ENCODE data around the gene UBE2E1.
"Not testable (repeated sequence)": the region's sequence is repeated elsewhere in the genome, so short reads cannot be mapped to it uniquely, and the experiment has no call there.

The UBE2E1 gene

DNA sequence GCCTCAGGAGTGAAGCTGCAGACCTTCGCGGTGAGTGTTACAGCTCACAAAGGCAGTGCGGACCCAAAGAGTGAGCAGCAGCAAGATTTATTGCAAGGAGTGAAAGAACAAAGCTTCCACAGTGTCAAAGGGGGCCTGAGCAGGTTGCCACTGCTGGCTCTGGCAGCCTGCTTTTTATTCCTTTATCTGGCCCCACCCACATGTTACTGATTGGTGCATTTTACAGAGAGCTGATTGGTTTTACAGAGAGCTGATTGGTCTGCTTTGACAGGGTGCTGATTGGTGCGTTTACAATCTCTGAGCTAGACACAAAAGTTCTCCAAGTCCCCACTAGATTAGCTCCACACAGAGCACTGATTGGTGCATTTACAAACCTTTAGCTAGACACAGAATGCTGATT is 76.2 kb downstream of the UBE2E1 start:
- DNase-seq (ENCODE audit: low read depth) = not testable (repeated sequence)

DNA sequence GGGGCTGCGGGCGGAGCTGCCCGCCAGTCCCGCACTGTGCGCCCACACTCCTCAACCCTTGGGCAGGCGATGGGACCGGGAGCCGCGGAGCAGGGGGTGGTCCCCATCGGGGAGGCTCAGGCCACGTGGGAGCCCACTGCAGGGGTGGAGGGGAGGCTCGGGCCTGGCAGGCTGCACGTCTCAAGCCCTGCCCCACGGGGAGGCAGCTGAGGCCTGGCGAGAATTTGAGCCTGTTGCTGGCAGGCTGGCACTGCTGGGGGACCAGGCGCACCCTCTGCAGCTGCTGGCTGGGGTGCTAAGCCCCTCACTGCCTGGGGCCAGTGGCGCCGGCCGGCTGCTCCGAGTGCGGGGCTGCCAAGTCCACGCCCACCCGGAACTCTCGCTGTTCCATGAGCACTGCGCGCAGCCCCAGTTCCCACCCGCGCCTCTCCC is 76.7 kb downstream of the UBE2E1 start:
- no peak for DNase-seq (ENCODE audit: low read depth)

DNA sequence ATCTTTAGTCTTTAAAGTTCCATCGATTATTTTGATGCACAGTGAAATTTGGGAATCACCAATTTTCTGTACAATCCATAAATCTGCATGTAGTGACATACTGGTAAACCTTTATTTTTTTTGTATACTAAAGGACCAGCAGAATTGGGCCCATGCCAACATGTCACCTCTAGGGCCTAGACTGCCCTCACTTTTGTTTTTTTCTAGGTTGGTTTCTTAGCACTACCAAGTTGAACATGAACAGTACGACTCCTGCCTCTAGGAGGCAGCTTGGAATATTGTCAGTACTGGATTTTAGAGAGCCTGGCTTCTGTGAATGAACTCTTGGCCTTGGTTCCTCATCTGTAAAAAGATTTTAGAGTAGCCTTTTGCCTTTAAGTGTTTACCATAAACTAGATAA is 78.7 kb downstream of the UBE2E1 start:
- no peak for DNase-seq (ENCODE audit: low read depth)

DNA sequence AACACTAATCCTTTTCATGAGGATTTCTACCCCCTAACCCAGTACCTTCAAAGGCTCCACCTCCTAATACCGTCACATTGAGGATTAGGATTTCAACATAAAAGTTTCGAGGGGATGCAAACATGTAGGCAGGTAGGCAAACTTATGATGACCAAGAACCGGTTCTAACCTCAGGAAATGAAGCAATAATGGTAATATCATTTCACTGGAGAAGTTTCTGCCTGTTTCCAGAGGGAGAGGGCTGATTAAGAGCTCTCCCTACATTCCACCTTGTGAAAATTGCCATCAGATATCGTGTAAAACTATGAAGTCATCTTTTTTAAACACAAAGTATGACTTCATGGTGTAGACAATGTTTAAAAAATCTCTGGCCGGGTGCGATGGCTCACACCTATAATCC is 79.5 kb downstream of the UBE2E1 start:
- DNase-seq (ENCODE audit: low read depth) = no peak

DNA sequence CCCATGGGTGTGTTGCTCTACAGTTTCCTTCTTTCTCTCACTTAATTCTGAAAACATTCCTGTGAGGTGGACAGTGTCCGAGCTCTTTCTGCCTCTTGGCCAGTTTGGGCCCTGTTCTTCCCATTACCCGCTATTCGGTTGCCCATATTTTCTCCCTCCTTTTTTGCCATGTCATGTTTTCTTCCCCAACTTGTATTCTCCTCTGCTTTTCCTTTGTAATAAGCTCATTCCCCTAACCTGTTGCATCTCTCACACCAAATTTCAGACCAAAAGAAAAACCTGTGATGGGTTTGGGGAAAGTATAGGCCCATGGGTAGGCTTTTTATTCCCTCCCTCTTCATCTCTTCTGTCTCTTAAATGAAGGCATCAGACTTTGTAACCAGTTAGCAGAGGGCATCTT is 80.6 kb downstream of the UBE2E1 start:
- no peak for DNase-seq (ENCODE audit: low read depth)

DNA sequence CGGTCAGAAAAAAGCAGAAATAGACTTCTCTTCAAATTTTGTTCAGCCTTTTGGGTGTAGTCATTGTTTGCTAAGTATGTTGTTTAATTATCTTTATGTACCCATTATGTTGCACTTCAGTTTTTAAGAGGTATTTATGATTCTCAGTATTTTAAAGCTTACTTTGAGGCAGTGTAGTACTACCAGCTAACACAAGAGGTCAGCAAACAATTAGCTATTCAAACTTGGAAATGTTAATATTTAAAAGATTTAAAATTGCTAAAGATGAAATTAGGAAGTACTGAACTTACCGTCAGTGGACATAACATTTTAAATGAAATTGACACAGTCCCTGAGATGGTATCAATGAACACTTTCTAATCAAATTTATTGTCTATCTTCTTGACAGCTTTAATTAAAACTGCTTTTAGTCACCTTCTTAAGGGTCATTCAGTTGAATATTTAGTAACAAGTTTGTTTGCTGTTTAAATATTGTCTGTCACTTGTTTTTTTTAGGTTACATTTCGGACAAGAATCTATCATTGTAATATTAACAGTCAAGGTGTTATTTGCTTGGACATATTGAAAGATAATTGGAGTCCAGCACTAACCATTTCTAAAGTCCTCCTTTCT is 83.0 kb downstream of the UBE2E1 start:
- DNase-seq (ENCODE audit: low read depth) = peak; percentile 56

DNA sequence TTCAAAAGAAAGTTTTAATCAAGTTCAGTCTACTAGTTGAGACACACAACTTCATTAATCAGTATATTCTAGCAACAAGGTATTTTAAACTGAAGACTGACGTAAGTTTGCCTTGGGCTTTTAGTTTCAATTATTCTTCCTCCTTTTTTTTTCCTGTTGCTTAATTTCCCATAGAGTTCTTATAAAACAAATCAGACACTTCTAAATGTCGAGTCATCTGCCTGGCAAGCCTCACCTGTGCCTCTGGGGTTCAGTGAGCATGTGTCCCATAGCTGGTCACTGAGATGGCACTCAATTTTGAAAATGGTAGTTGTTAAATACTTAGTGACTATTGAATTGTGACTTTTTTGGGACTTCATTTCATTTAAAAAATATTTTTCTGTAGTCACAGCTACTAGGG is 83.6 kb downstream of the UBE2E1 start:
- DNase-seq (ENCODE audit: low read depth) = no peak

DNA sequence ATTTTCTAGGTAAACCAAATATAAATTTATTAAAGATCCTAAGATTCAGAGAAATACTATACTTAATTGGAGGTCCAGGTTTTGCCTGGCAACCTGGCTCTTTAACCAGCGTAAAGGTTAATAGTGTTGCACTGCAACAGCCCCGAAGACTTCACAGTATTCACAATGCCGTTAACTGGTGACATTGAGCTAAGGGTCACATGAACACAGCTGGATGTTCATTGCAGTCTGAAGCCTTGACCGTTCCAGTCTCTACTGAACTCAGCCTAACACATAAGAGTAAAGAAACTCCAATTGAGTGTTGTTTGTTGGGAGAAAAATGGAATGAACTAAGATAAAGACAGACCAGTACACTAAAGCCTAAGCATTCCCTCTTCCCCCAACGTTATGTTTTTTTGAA is 84.2 kb downstream of the UBE2E1 start:
- DNase-seq (ENCODE audit: low read depth) = no peak

DNA sequence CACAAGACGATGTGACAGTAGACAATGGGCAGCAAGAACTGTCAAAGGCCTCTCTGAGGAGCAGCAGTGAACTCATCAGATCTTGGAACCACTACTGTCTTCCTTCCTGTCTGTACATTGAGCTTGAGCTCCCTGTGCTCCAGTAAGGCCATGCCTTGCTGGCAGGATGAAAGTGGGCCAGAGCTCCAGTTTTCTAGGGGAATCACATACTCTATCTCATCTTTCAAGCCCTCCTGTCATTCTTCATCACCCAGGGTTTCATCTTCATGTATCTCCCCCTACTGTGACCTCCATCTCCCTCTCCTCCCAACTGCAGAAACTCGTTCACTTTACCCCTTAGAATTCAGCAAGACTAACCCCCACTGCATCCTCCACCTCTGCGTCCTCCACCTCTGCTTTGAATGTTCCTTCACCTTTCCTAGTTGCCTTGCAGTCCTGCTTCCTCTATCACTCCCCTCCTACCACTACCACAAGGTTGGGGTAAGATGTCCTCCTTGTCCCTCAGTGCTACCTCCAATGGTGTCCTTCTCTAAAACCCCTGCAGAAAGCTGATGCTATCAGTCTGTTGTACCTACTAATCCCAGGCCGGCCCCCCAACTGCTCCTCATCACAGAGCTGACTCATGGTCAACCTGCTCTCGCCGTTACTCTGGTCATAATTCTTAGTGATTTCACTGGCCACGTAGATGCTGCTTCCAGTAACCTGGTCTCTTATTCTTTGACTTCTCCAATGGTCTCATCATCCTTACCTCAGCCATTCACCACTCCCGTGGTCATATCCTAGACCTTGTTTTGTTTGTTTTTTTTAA is 88.7 kb downstream of the UBE2E1 start:
- DNase-seq (ENCODE audit: low read depth) = no peak

DNA sequence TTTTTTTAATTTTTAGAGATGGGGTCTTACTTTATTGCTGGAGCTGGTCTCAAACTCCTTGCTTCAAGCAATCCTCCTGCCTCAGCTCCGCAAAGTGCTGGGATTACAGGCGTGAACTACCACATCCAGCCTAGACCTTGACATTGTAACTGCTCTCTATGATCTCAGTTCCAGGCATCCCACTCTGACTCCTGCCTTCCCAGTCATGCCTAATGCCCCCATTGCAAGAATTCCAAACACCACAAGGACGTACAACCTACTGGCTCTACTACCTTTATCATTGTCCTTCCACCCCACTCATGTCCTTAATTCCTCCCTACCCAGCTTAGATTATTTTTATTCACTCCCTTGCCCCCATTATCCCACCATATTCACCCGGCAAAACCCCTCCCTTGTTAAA is 89.4 kb downstream of the UBE2E1 start:
- DNase-seq (ENCODE audit: low read depth) = no peak

DNA sequence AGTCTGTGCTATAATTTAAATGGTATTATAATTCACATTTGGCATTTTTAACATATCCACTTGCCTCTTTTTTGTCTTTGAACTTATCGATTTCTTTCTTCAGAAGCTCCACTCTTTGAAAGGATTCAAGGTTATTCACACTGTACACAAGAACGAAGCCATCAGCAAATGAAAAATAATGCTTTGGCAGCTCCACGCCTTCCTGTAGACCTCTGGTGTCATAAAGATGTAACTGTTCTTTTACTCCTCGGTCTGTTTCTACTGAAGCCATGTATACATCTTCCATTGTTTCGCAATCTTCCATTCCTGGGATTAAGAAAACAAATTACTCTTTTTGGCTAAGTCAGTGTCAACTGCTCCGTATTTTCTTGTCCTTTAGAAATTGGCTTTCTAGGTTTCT is 95.0 kb downstream of the UBE2E1 start:
- peak; percentile 81 for DNase-seq (ENCODE audit: low read depth)

DNA sequence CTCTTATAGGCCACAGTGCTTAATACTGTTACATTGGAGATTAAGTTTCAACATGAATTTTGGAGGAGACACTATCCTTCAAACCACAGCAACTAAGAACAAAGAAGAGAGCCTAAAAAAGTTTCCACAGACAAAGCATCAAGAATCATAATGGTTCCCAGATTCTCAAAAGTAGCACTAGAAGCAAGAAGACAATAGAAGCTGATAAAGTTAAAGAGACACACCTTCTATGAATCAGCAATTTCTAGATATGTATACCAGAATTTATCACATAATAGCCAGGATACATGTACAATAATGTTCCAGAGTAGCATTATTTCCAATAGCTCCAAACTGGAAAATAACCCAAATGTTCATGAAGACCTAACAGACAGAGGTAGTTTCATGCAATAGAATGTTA is 98.8 kb downstream of the UBE2E1 start:
- no peak for DNase-seq (ENCODE audit: low read depth)

DNA sequence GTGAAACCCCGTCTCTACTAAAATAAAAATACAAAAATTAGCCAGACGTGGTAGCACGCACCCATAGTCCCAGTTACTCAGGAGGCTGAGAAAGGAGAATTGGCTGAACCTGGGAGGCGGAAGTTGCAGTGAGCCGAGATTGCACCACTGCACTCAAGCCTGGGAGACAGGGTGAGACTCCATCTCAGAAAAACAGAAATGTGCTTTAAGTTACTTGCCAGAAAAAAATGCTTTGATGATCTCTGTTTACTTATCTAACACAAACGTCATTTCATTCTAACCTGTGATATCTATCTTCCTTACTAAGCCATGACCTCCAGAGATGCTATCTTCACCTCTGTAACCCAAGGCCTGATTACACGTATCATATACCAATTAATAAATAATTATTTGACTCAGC is 103.6 kb downstream of the UBE2E1 start:
- DNase-seq (ENCODE audit: low read depth) = no peak

DNA sequence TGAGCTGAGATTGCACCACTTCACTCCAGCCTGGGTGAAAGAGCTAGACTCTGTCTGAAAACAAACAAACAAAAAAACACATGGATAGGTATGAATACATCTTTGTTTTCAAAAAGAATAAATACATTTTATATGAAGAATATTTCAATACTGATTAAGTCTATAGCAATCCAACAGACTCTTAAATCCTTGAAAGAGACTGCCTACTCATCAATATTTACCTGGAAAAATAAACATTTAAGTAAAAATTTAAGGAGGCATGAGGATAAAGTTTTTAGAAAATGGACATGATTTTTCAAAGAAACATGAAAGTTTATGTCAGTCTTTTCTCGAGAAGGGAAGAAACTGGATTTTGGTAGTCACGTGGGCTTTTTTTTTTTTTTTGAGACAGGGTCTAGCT is 105.6 kb downstream of the UBE2E1 start:
- DNase-seq (ENCODE audit: low read depth) = no peak

DNA sequence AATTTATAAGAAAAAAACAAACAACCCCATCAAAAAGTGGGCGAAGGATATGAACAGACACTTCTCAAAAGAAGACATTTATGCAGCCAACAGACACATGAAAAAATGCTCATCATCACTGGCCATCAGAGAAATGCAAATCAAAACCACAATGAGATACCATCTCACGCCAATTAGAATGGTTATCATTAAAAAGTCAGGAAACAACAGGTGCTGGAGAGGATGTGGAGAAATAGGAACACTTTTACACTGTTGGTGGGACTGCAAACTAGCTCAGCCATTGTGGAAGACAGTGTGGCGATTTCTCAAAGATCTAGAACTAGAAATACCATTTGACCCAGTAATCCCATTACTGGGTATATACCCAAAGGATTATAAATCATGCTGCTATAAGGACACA is 106.6 kb downstream of the UBE2E1 start:
- DNase-seq (ENCODE audit: low read depth) = not testable (repeated sequence)

DNA sequence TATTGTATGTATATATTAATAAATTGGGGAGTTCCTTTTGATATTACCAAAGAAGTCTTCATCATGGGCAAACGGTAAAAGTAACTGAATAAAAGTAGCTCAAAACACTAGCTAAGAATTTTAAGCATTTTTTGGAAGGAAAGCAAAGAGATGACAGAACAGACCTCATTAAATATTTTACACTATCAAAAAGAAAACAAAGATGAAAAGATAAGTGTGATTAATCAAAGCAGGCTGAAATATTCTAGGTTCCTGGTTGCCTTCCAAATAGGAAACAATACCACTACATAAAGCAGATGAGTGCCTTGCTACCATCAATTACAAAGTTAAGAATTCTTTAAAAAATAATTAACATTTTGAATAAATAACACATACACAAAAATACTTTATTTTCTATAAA is 107.4 kb downstream of the UBE2E1 start:
- no peak for DNase-seq (ENCODE audit: low read depth)

DNA sequence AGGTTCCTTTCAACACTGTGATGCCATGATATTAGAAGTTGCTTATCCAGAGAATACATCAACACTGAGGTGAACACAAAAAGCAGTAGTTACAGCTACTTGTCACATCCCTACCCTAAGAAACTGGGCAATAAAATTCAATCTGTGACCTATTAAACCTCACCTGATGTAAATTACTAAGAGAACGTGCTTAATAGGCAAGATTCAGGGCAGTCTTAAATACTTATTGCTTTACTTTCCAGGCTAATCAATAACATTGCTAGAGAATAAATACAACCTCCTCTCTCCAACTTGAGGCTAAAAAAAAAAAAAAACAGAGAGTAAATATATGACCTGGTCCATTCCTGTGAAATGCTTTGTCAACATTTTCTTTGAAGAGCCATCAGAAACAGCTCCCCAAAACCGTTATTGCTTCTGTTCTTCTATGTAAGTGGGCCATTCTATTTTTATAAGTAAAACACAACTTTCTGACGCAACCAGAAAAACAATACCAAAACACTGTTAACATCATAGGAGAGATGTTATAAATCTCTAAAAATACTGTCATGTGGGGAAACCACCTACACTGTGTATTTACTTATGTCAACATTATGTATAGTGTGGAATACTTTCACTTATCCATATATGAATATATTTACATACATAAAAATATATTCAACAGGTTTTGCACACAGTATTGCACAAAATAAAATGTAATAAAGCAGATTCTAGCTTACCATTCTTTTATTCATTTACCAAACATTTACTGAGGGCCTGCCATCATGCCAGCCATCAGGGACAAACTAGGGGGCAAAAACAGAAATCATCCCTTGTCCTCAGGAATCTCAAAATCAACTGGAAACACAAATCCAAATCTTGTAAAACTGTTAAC is 108.4 kb downstream of the UBE2E1 start:
- no peak for DNase-seq (ENCODE audit: low read depth)

DNA sequence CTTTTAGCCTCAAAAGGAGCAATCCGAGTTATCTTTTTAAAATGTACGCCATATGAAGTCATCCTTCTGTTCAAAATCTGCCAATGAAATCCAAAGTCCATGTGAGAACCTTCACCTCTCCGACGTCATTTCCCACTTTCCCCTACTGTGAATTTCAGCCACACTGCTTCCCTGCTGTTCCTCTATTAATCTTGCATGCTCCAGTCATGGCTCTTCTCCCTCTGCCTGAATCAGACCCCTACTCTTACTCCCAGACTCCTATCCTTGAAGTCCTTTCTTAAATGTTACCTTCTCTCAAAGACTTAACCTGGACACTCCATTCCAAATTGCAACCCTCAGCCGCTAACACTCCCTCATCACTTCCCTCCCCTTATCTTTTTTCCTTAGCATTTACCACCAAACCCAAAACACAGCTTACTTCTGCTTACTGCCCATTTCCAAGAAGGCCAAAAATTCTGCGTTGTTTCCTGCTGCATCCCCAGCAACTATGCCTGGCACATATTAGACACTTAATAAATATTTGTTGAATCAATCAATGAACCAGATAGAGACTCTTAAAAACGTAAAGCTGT is 109.9 kb downstream of the UBE2E1 start:
- peak; percentile 51 for DNase-seq (ENCODE audit: low read depth)

DNA sequence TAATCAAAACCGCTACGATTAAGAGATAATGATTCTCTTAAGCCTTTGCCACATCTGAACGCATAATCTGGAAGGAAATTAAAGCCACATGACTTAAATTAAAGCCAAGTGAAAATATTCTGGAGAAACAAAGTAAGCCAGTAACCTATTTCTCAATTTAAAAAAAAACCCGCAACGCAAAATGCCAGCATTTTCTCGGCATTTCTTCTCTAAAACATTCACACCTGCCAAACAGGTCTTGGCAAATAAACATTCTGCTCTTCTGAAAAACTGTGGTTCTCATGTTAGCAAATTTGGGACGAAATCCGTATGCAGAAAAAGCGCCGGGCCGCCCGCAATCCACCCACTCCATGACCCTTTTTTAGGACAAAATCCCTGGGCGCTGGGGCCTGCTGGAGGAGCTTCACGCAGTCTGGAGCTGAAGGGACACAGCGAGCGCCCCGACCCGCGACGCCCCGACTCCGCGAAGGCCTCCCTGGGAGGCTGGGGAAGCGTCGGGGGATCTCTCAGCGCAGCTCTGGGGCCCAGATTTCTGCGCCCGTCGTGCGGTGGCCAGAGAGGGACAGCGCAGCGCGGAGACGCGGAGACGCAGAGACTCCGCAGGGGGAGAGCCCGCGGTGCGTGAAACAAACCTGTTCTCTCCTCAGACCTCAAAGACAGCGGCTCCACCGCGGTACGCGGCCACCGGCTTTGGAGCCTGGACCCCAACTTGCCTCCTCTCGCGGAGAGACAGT is 110.6 kb downstream of the UBE2E1 start:
- DNase-seq (ENCODE audit: low read depth) = no peak

DNA sequence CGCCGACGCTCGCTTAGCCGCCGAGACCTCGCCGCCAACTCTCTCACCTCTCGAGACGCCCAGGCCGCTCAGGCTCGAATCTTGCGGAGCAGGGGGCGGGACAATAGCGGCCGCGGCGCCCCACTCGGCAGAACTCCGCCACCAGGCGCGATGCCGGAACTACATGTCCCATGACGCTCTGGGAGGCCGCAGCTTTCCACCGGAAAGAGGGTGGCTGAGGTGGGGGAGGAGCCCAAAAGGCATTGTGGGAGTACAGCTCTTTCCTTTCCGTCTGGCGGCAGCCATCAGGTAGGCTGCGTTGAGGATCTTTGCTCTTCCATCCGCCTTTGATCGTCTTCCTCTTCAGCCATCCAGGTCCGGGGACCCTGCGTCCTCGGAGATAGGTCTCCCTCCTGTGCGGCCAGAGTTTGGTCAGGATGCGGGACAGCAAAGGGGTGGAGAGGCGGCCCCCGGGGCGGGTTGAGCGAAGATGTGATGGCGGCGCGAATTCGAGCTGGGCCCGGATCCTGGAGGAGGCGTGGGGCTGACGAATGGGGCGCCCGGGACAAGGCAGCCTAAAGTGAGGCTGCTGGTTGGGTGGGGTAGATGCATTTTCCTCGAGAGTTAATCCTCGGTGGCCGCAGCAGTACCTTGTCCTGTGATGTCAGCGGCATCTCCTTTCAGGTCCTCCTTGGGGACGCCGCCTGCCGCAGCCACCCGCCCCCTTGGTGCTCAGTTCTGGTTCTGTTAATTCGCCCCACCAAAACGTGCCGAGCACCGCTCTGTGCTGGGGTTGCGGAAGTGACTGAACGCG is 111.3 kb downstream of the UBE2E1 start, which contains the start of the genes NKIRAS1 and RPL15:
TSS of gene NKIRAS1 (minus strand) at position 105 of the 793 bp plus-strand sequence. CDS start 6,086 bp downstream, outside the sequence.
TSS of gene RPL15 (plus strand) at position 247 of the 793 bp plus-strand sequence. CDS start 728 bp downstream, outside the sequence.
- peak; percentile 98 for DNase-seq (ENCODE audit: low read depth)
